GM10248 (cell line): Measurements from ENCODE around the gene RBM20.

Experiments
- CTCF ChIA-PET: fragments of 300-600 bp; sonication (Branson Sonifier 250); formaldehyde crosslinking; extraction: SDS; loops from one replicate; lab custom pipeline; 2021; ENCODE audit warnings: antibody characterized with exemption; lab: Yijun Ruan, JAX
- POLR2A ChIA-PET: fragments of 350-650 bp; sonication (Branson Sonifier 250); formaldehyde crosslinking; extraction: SDS; loops from one replicate; lab custom pipeline; 2020; ENCODE audit warnings: antibody characterized with exemption; lab: Yijun Ruan, JAX
- DNase-seq: peaks from one replicate; pipeline ENCODE4 v3.0.0; 2012; ENCODE audit errors: extremely low spot score
- CTCF ChIP-seq: IDR thresholded peaks from 2 replicates; pipeline ENCODE4 v1.5.1; 2012; ENCODE audit warnings: mild to moderate bottlenecking, low read depth; ENCODE audit errors: extremely low read depth, missing control alignments, control extremely low read depth

The RBM20 gene

GRCh38 chr10:110687400-110687799 is 43.3 kb downstream of the RBM20 start:
- no peak for DNase-seq
- TF ChIP-seq CTCF = no peak
- ChIA-PET CTCF (interaction anchor here (0.6 to 6.1 kb wide), 5 partner anchors 9 to 599 kb away, joined by 3 to 72 read pairs (median 4); no protein-coding TSS in a partner anchor), POLR2A (no interaction called here)

- POLR2A ChIA-PET = no interaction called here
Observed at GRCh38 chr10:110691139-110691538, 47.0 kb downstream of the RBM20 start.

GRCh38 chr10:110694263-110694662 is 50.1 kb downstream of the RBM20 start:
- DNase-seq = no peak
- ChIA-PET POLR2A (no interaction called here), CTCF (interaction anchor here (1.4 to 1.7 kb wide), 3 partner anchors 22 to 84 kb away, joined by 3 to 4 read pairs (median 3); no protein-coding TSS in a partner anchor)
- no peak for TF ChIP-seq CTCF

More at GRCh38 chr10:110691139-110691538, 47.0 kb downstream of the RBM20 start:
- no peak for TF ChIP-seq CTCF
- DNase-seq = no peak
- CTCF ChIA-PET = interaction anchor here (0.9 to 1.4 kb wide), 2 partner anchors 16 to 25 kb away, joined by 3 read pairs; no protein-coding TSS in a partner anchor

- no peak for DNase-seq
- TF ChIP-seq CTCF = no peak
- CTCF ChIA-PET = interaction anchor here (1.4 to 1.7 kb wide), 3 partner anchors 22 to 85 kb away, joined by 3 to 4 read pairs (median 3); no protein-coding TSS in a partner anchor
- POLR2A ChIA-PET = no interaction called here
Observed at GRCh38 chr10:110694820-110695538, 50.8 kb downstream of the RBM20 start.

- TF ChIP-seq CTCF = no peak
- ChIA-PET CTCF (interaction anchor here (1.4 kb wide), 1 partner anchor 23 kb away, joined by 4 read pairs; no protein-coding TSS in a partner anchor), POLR2A (no interaction called here)
- DNase-seq = no peak
Observed at GRCh38 chr10:110695539-110695886, 51.4 kb downstream of the RBM20 start.

GRCh38 chr10:110696436-110696835 is 52.3 kb downstream of the RBM20 start:
- DNase-seq = no peak
- ChIA-PET POLR2A (interaction anchor here (0.6 kb wide), 1 partner anchor 130 kb away, joined by 3 read pairs; no protein-coding TSS in a partner anchor), CTCF (interaction anchor here (0.7 kb wide), 1 partner anchor 24 kb away, joined by 4 read pairs; no protein-coding TSS in a partner anchor)
- TF ChIP-seq CTCF = no peak
